Dermis microvascular lymphatic vessel endothelial cell (primary cell): ENCODE results near the gene CAPN5. TPM values are rescaled to one million over a fixed set of nuclear protein-coding genes. Genes with fewer than 3 reads are reported as not detected.

Experiments used
- DNase-seq, 2 donors: peaks; one replicate each; pipeline versions ENCODE4 v3.0.0 to v3.0.0-alpha.2; 2010; ENCODE audit warnings: low read depth in 2 of 2
- total RNA-seq: library from RNA; depleted of rRNA; stranded (reverse); fragments of >200 nt; gene quantifications from 2 replicates; pipeline ENCODE4 v1.2.1, GENCODE V29; 2014

CAPN5 gene
- total RNA-seq, 1 donor from 2014 or later = 3.1 TPM

GRCh38 chr11:77148963-77149715 lies 82.4 kb downstream of the CAPN5 start:
- no peak for DNase-seq

- no peak for DNase-seq
These were observed 83.1 kb downstream of the CAPN5 start for GRCh38 chr11:77149716-77150392.

- no peak for DNase-seq
These were observed 84.1 kb downstream of the CAPN5 start for GRCh38 chr11:77150836-77151235.

- no peak for DNase-seq
These were observed 85.2 kb downstream of the CAPN5 start for GRCh38 chr11:77151804-77152509.

- DNase-seq = no peak
These were observed 86.1 kb downstream of the CAPN5 start for GRCh38 chr11:77152846-77153245.

GRCh38 chr11:77153276-77154185 lies 86.8 kb downstream of the CAPN5 start:
- DNase-seq = no peak

- no peak for DNase-seq
These were observed 87.8 kb downstream of the CAPN5 start for GRCh38 chr11:77154381-77155081.

- no peak for DNase-seq
These were observed 88.3 kb downstream of the CAPN5 start for GRCh38 chr11:77155082-77155475.

GRCh38 chr11:77155556-77156130 lies 88.9 kb downstream of the CAPN5 start:
- no peak for DNase-seq

- DNase-seq = no peak
These were observed 89.8 kb downstream of the CAPN5 start for GRCh38 chr11:77156396-77157195.

- no peak for DNase-seq
These were observed 91.4 kb downstream of the CAPN5 start for GRCh38 chr11:77158041-77158695.

GRCh38 chr11:77159219-77159936 lies 92.6 kb downstream of the CAPN5 start:
- DNase-seq = no peak

- no peak for DNase-seq
These were observed 93.2 kb downstream of the CAPN5 start for GRCh38 chr11:77159937-77160495.

- no peak for DNase-seq
These were observed 96.5 kb downstream of the CAPN5 start for GRCh38 chr11:77163271-77163670.

GRCh38 chr11:77165066-77165465 lies 98.3 kb downstream of the CAPN5 start:
- no peak for DNase-seq

- no peak for DNase-seq
These were observed 99.2 kb downstream of the CAPN5 start for GRCh38 chr11:77166021-77166420.

GRCh38 chr11:77167111-77167626 lies 100.4 kb downstream of the CAPN5 start:
- no peak for DNase-seq

GRCh38 chr11:77167791-77168190 lies 101.0 kb downstream of the CAPN5 start:
- DNase-seq = no peak
